NCI-H82 treated with DMSO at 0.1 percent for 48 hours (cell line): ENCODE data around the gene PHF12.
A peak's percentile ranks its signal among the peaks of the same experiment; 100 is the strongest.

Source experiments
- DNase-seq: peaks from one replicate; lab custom pipeline; 2025; ENCODE audit not compliant: unreplicated experiment; lab: John Stamatoyannopoulos, UW

PHF12 gene

DNA sequence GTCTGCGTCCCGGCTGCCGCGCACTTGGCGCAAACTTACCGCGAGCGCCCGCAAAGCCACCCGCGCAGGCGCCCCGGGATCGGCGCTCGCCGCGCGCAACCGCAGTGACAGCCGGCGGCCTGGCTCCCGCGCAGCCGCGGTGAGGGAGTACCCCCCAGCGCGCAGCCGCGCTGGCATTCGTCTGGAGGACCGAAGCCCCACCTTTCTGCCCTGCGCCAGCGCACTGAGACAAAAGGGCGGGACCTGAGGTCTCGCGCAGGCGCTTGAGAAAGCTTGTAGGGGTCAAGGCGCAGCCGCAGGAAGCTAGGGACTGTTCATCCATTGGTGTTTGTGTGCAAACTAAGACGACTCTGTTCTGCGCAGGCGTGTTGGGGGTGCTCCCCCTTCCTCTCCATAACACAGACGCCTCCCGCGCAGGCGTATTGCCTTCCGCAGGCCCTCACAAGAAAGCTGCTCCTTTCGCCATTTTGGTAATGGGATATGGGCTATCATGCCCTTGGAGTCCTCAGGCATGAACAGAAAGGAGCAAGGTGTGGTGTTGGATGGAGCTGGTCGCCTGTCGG, at the start of gene PHF12:
TSS of gene PHF12 (minus strand) at position 91 of the 563 bp plus-strand sequence. CDS start 558 bp downstream, outside the sequence.
- DNase-seq, result peak; percentile 100

GRCh38 chr17:29000973-29001372, 49.7 kb upstream of the PHF12 start:
- DNase-seq, result no peak

- no peak for DNase-seq
These were observed 47.9 kb upstream of the PHF12 start for GRCh38 chr17:28999206-28999605.

GRCh38 chr17:28997806-28998205, 46.5 kb upstream of the PHF12 start:
- DNase-seq, result no peak

GRCh38 chr17:28996554-28997096, 45.3 kb upstream of the PHF12 start:
- DNase-seq, result no peak

DNA sequence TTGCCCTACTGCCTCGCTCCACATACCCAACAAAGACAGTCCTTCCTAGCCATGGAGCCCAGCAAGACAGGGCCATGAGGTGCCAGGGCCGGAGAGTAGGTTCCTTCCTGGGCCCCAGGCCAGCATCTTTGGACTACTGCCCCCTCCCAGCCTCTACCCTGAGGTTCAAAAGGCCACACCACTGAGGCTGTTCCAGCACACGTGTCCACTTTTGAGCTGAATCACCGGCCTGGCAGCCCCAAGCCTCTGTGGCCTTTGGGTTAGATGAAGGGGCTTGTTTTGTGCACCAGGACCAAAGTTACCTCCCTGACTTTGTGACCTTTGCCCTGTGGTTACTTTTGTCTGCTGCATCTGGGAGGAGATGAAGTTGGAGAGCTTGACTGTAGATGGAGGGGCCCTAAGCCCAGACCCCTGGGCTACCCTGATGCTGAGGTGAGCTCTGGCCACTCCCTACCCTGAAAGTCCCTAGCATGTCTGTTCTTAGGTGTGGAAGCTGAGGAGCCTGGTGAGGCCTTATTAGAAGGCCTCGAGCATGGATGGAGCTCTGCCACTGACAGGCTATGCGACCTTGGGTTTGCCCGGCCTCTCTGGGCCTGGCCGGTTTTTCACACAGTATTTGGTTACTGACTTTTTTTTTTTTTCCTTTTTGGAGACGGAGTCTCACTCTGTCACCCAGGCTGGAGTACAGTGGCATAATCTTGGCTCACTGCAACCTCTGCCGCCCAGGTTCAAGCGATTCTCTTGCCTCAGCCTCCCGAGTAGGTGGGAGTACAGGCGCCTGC, 42.5 kb upstream of the PHF12 start:
- DNase-seq, result no peak

- no peak for DNase-seq
These were observed 41.6 kb upstream of the PHF12 start for GRCh38 chr17:28992625-28993600.

- DNase-seq, result no peak
These were observed 40.9 kb upstream of the PHF12 start for GRCh38 chr17:28992185-28992584.

GRCh38 chr17:28991779-28992178, 40.5 kb upstream of the PHF12 start:
- DNase-seq, result no peak

GRCh38 chr17:28989028-28989427, 37.7 kb upstream of the PHF12 start:
- DNase-seq, result no peak

- DNase-seq, result no peak
These were observed 37.2 kb upstream of the PHF12 start for GRCh38 chr17:28988475-28988874.

- peak; percentile 64 for DNase-seq
These were observed 35.7 kb upstream of the PHF12 start for GRCh38 chr17:28986714-28987655.

DNA sequence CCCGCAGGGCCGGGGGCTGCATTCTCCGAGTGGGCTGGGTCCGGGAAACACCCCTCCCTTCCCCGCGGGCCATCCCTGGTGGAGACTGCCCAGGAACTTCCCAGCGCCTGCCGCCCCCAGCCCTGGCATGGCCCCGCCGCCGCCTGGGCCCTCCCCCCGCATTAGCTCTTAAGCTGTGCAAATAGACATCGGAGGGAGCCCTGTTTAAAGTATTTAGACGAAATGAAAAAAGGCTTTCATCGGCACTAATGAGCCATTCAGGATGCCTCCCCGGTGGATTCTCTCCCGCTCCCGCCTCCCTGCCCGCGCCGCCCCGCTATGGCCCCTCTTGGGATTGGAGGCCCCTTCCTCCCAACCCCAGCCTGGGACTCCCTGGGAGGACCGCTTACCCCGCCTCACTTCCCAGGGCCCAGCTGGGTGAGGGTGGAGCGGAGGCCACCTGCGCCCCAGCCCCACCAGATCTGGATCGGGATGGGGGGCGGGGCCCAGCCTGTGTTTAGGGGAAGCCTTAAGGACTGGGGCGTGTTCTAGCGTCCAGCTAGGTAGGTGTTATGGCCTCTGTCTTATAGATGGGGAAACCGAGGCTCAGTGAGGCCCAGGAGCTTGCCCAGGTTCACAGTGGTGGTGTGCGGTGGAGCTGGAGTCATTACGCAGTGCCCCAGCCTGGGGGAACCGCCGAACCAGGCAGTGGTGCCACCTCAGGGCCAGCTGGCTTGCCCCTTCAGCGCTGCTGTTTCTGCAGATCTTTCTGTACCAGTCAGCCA, 34.8 kb upstream of the PHF12 start:
- DNase-seq, result peak; percentile 36

DNA sequence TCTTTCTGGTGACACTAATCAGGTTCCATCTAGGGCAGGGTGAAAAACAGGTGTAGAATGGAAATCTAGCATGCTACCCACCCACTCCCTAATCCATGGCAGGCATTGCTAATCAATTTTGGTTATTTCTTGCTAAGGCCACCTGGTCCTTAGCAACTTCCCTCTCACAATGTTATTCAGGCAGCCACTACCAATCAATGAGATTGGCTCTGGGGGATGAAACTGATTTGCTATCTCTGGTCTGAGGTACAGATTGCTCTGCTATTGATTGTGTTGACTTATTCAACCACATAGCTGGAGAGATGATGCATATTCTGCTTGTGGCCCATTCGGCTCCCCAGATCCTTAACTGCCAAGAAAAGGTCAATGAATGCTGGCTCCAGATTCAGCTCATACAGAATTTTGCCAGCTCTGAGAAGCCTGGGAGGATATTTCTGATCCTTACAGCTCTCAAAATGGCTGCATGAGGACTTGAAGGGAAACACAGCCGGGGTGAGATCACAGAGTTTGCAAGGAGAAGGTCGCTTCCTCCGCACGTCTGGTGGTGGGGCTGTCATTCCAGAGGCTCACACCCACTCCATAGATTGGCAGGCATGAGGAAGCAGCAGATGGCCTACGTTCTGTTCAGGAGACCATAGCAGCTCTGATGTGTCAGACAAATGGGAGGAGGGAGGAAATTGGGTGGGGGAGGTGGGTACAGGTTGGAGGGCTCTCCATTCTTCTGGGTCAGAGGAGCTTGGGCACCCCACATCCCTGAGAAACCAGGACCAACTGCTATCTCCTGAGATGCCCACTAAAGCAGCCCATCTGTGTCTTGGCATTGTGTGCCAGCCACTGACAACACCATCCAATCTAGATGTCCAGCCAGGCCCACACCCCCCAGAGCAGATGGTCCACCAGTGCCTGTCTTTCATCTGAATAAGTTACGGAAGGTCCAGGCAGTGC, 32.2 kb upstream of the PHF12 start:
- peak; percentile 63 for DNase-seq

DNA sequence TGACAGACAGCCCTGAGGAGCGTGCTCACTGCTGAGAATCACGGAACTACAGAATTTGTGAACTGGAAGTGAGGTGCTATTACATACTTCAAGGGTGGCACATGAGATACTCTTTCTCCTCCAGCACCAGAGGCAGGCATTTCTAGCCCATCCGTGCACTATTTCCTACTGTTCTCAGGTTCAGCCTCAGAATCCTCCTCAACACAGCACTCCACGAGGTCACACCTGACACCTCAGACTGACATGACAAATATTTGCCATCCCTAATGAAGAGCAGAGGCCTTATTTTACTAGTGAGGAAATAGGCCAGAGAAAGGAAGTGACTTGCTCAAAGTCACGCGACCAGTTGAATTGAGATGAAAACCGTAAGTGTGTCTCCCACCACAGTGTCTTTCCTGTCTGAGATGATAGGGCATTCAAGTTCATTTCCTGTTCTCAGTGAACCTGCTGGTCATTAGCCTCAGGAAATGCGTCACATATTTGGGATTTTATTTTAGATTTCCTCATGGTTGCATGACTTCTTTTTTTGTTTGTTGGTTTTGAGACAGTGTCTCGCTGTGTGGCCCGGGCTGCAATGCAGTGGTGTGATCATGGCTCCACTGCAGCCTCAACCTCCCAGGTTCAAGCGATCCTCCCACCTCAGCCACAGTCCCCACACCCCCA, 30.9 kb upstream of the PHF12 start:
- no peak for DNase-seq

GRCh38 chr17:28978356-28978964, 27.1 kb upstream of the PHF12 start:
- no peak for DNase-seq

DNA sequence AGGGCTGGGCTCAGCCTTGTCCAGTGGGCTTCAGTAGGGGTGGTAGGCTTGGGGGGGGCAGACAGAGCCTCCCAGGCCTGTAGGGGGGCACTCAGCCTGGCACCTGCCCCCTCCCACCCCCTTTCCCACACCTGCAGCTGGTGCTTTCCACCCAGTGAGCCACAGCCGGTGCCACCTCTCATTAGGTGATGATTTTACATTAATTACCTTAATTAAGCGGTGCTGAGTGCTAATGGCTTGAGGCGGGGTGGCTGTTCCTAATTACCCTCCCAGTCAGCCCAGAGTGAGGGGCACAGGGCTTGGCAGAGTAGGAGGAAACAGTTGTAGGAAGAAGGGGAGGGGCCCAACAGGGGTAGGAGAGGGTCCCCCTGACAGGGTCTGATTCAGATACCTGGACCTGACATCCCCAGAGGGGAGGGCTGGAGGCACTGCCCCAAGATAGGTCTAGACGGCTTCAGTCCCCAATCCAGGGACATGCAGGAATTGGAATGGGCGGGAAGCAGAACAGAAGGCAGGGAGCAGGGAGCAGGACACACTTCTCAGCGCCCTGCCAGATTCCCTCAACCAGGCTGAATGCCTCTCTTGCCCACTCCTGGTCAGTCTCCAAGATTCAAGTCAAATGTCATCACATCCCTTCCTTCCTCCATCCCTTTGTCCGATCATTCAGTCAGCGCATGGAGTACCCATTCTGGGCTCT, 26.5 kb upstream of the PHF12 start:
- no peak for DNase-seq
